GM12801 (cell line): ENCODE results near the gene CAMK2D.

ENCODE experiments used
- CTCF ChIP-seq: IDR thresholded peaks from one replicate; pipeline ENCODE4 v1.5.1; 2011; ENCODE audit warnings: control low read depth; ENCODE audit not compliant: insufficient read length; ENCODE audit errors: extremely low read depth

CAMK2D gene

DNA sequence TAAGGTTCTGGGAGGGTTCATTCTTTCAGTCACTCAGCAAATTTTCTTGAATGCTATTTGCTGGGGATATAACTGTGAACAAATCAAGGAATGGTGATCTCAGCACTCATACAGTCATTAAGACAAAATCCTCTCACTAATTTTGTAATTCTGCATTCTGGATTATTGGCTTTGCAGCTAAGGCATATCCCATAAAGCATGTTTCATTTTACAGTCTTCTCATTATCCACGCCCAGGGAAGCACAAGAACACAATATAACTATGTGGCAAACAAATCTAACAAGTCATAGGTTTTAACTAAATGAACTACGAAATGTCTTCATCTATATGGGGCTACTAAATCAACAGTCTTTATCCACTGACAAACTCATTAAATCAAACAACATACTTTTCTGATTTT is 139.9 kb downstream of the CAMK2D start:
- TF ChIP-seq CTCF: no peak

DNA sequence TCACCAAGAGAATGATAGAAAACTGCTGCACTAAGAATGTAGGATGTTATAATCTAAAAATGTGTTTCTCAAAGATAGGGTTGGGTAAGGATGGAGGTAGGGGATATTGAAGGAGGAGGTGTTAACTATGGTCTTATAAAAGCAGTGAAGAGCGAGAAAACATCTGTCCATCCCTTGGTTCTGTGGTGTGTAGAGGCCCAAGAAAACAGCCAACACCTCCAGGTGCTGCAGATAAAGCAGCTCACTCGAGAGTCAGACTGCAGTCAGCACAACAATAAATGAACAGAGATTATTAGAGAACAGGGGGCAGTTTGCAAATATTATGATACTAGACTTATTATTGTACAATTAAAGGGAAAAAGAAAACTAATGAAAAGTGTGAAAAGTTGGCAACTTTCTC is 141.5 kb downstream of the CAMK2D start:
- no peak for TF ChIP-seq CTCF

GRCh38 chr4:113619526-113619925 is 142.0 kb downstream of the CAMK2D start:
- no peak for TF ChIP-seq CTCF

DNA sequence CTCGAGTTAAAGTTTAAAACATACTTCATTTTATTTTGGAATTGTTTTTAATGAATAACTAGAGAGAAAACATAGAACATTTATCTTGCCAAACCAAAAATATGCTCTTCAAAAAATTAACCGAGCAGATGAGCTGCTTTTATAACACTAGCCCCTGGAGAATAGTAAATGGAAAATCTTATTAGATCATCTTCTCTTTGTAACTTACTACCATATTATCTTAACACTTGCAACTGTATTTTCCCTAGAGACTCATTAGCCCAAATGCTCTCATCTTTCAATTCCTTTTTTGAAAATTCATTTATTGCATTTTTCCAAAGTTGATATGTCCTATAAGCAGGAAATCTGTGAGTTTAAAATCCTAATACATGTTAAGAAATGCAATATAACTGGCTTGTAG is 143.3 kb downstream of the CAMK2D start:
- no peak for TF ChIP-seq CTCF

DNA sequence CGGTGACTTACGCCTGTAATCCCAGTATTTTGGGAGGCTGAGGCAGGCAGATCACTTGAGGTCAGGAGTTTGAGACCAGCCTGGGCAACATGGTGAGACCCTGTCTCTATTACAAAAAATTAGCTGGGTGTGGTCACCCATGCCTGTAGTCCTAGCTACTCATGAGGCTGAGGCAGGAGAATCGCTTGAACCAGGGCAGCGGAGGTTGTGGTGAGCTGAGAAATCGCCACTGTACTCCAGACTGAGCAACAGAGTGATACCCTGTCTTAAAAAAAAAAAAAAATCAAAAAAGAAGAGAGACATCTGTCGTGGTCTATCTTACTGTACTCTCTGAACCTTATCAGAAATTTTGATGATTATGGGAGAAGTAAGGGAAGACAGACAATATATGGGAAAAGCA is 144.3 kb downstream of the CAMK2D start:
- no peak for TF ChIP-seq CTCF

DNA sequence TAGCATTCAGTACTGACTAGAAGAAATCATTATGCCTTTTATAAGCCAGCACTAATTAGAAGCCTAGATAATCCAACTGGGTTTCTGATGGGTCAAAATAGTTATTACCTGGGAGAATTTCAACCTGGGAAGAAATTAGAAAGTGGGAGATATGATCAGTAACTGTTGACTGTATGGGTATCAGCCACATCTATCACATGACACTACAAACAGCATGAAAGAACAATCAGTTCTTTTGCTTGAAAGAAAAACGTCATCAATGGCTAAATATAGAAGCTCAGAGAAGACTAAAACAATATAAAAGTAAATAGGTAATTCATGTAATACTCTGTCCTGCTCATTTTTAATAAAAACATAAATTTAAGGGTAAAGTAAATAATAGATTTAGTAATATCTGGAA is 145.1 kb downstream of the CAMK2D start:
- TF ChIP-seq CTCF: no peak

DNA sequence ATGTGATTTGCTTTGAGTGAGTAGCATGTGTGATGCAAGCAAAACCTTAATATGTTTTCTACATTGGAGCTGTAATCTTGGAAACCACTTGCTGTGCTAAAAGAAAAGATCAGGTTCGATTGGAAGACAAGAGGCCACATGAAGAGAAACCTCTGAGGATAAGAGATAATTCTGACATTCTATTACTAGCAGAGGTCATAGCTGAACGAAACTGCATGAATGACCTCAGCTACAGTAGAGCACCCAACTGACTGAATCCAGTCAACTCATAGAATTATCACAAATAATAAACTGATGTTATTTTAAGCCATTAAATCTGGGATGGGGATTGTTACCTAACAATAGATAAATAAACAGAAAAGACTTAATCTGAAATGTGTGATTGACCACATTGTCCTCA is 147.1 kb downstream of the CAMK2D start:
- no peak for TF ChIP-seq CTCF

GRCh38 chr4:113613503-113613902 is 148.0 kb downstream of the CAMK2D start:
- TF ChIP-seq CTCF: no peak
